Measurements from ENCODE around the gene RIGI. TPM values are rescaled to one million over a fixed set of nuclear protein-coding genes. Genes with fewer than 3 reads are reported as not detected.

The RIGI gene
- total and polyA plus RNA-seq, 11 donors: 1.8 to 18.5 (median 4.2) TPM

DNA sequence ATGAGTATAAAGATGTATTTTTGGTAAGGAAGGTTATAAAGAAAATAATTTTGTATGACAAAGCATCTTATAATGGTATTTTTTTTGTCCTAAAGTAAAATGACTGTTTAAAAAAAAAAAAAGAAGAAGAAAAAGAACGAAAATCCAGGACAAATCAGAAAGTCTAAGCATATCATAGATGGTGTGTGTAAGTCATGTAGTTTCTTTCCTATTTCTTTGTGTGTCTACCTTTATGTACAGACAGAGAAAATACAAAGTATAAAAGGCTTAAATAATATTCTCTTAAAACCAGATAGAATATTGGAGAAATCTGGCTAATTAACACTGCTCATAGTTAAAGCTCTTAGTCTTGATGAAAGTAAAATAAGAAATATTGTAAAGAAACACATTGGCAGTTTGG is 7.7 kb downstream of the RIGI start:
- intact Hi-C loops (cut with DNase I): no loop called here
- Histone ChIP-seq H3K4me1 (peaks cover 0 to 24% (median 3%) of the 10 kb centered on the region in 12 donors), H3K4me3 (no peak overlapping the region), H3K36me3 (peaks cover 0 to 39% (median 0%) of the 10 kb centered on the region in 9 donors), H3K9me3 (peaks cover 0 to 12% (median 0%) of the 10 kb centered on the region in 12 donors), H3K27me3 (no peaks in the 10 kb centered on the region), H3K27ac (no peak overlapping the region)
- ATAC-seq (no peak), DNase-seq (no peak)
- TF ChIP-seq POLR2A (IDR thresholded peaks at IDR 0.05): no peak
- TF ChIP-seq, protein P1, sequence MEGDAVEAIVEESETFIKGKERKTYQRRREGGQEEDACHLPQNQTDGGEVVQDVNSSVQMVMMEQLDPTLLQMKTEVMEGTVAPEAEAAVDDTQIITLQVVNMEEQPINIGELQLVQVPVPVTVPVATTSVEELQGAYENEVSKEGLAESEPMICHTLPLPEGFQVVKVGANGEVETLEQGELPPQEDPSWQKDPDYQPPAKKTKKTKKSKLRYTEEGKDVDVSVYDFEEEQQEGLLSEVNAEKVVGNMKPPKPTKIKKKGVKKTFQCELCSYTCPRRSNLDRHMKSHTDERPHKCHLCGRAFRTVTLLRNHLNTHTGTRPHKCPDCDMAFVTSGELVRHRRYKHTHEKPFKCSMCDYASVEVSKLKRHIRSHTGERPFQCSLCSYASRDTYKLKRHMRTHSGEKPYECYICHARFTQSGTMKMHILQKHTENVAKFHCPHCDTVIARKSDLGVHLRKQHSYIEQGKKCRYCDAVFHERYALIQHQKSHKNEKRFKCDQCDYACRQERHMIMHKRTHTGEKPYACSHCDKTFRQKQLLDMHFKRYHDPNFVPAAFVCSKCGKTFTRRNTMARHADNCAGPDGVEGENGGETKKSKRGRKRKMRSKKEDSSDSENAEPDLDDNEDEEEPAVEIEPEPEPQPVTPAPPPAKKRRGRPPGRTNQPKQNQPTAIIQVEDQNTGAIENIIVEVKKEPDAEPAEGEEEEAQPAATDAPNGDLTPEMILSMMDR (IDR thresholded peaks at IDR 0.05): no peak
- WGBS, 4 donors: 91 to 95% (median 94%) methylated on average over 1 of the region's 1 CpG

DNA sequence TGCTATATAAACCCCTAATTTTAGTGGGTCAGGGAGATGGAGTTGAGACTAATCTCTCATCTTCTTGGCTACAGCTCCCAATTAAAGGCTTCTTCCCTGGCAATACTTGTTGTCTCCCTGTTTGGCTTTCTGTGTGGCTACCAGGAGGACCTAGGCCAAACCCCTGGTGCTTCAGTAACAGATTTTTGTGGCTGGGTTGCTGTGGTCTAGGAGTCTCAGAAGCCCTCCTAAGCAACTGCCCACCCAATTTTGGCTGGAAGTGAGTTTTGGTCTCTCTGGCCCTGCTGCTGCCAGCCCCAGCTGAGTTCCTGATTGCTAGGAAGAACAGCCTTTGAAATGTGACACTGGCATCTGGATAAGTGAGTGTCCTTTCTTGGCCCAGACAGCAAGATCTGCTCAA is 9.8 kb downstream of the RIGI start:
- no peak overlapping the region for H3K27ac ChIP-seq
- DNase-seq: no peak
- peaks cover 0 to 32% (median 0%) of the 10 kb centered on the region in 9 donors for H3K36me3 ChIP-seq
- H3K4me1 ChIP-seq: peaks cover 0 to 9% (median 0%) of the 10 kb centered on the region in 12 donors
- peaks cover 0 to 15% (median 0%) of the 10 kb centered on the region in 12 donors for H3K9me3 ChIP-seq
- intact Hi-C loops (cut with DNase I): loop anchor here in 1 of 10 donors (2.0 kb wide), 1 partner anchor 29 kb away; no protein-coding TSS in a partner anchor
- no peak overlapping the region for H3K4me3 ChIP-seq
- no peaks in the 10 kb centered on the region for H3K27me3 ChIP-seq
- ATAC-seq: no peak
- no peak for TF ChIP-seq POLR2A (IDR thresholded peaks at IDR 0.05)
- TF ChIP-seq, protein P1 (IDR thresholded peaks at IDR 0.05): no peak

DNA sequence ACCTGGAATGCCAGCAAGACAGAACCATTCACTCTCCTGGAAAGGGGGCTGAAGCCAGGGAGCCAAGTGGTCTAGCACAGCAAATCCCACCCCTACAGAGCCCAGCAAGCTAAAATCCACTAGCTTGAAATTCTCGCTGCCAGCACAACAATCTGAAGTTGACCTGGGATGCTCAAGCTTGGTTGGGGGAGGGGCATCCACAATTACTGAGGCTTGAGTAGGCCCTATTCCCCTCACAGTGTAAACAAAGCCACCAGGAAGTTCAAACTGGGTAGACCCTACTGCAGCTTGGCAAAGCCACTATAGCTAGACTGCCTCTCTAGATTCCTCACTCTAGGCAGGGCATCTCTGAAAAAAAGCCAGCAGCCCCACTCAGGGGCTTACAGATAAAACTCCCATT is 17.3 kb downstream of the RIGI start:
- no peaks in the 10 kb centered on the region for H3K27me3 ChIP-seq
- peaks cover 0 to 19% (median 0%) of the 10 kb centered on the region in 12 donors for H3K4me1 ChIP-seq
- ATAC-seq (no peak), DNase-seq (no peak)
- H3K36me3 ChIP-seq: peaks cover 0 to 7% (median 0%) of the 10 kb centered on the region in 9 donors
- WGBS, 4 donors: 86 to 100% (median 97%) methylated on average over 1 of the region's 1 CpG
- no peak overlapping the region for H3K27ac ChIP-seq
- no peak overlapping the region for H3K4me3 ChIP-seq
- peaks cover 0 to 7% (median 0%) of the 10 kb centered on the region in 12 donors for H3K9me3 ChIP-seq
- intact Hi-C loops (cut with DNase I): loop anchor here in 1 of 10 donors (10.0 kb wide), 1 partner anchor 56 kb away; no protein-coding TSS in a partner anchor
- TF ChIP-seq, protein P1 (IDR thresholded peaks at IDR 0.05): no peak
- TF ChIP-seq POLR2A (IDR thresholded peaks at IDR 0.05): no peak

DNA sequence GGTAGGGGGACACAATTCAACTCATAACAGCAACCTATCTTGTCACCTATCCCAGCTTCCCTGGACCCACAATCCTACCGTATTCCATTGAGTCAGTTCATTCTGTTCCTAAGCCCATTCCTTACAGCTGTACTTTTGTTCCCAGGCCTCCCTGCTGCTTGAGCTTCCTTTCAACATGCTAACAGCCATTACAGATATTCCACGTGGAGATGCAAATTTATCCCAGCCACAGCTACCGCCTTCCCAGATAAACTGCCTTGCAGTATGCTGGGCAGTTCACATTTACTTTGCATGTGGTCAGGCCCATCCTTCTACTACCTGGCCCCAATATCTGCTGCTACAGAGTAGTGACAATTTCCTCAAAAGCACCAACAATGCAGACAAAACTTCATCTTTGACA is 23.0 kb downstream of the RIGI start:
- H3K4me3 ChIP-seq: no peak overlapping the region

More for the DNA sequence above, 23.0 kb downstream of the RIGI start:
- Histone ChIP-seq H3K27ac (no peak overlapping the region), H3K9me3 (peaks cover 0 to 7% (median 0%) of the 10 kb centered on the region in 12 donors), H3K4me1 (peaks cover 0 to 9% (median 0%) of the 10 kb centered on the region in 12 donors), H3K27me3 (no peaks in the 10 kb centered on the region), H3K36me3 (peaks cover 0 to 34% (median 28%) of the 10 kb centered on the region in 9 donors)
- intact Hi-C loops (cut with DNase I): loop anchor here in 1 of 10 donors (10.0 kb wide), 1 partner anchor 62 kb away; no protein-coding TSS in a partner anchor
- ATAC-seq (no peak), DNase-seq (no peak)
- TF ChIP-seq POLR2A (IDR thresholded peaks at IDR 0.05): no peak
- TF ChIP-seq, protein P1 (IDR thresholded peaks at IDR 0.05): no peak
- 73 to 85% (median 81%) methylated on average over 3 of the region's 3 CpGs for WGBS, 4 donors
